OCI-LY1 (cell line): ENCODE measurements around the gene SYCE3.

Experiments
- H2AFZ ChIP-seq: fragments of 200-600 bp; sonication (generic), shearing (Covaris generic); 2 replicates; pipeline ENCODE4 v1.6.0; 2014; ENCODE audit warnings: antibody characterized with exemption, mild to moderate bottlenecking, low read length
- H3F3A ChIP-seq: fragments of 200-600 bp; sonication (generic), shearing (Covaris generic); 2 replicates; pipeline ENCODE4 v1.6.0; 2014; ENCODE audit warnings: mild to moderate bottlenecking, antibody characterized with exemption, low read length, moderate library complexity; ENCODE audit not compliant: insufficient read depth
- H3K27ac ChIP-seq: fragments of 200-600 bp; sonication (generic); 2 replicates; pipeline ENCODE4 v1.5.1; 2014; ENCODE audit warnings: low read length, mixed run types, mild to moderate bottlenecking, low read depth; ENCODE audit not compliant: poor library complexity, severe bottlenecking
- H3K27me3 ChIP-seq: fragments of 200-600 bp; sonication (generic); 2 replicates; pipeline ENCODE4 v1.6.0; 2014; ENCODE audit warnings: antibody characterized with exemption, mild to moderate bottlenecking, low read length, moderate library complexity; ENCODE audit not compliant: insufficient read depth
- H3K36me3 ChIP-seq: fragments of 200-600 bp; sonication (generic); 2 replicates; pipeline ENCODE4 v1.6.1; 2014; ENCODE audit warnings: mild to moderate bottlenecking, antibody characterized with exemption, low read length, moderate library complexity, mixed read lengths; ENCODE audit not compliant: insufficient read depth
- H3K4me1 ChIP-seq: fragments of 200-600 bp; sonication (generic); 2 replicates; pipeline ENCODE4 v1.5.1; 2014; ENCODE audit warnings: mild to moderate bottlenecking, low read length, moderate library complexity; ENCODE audit not compliant: insufficient read depth, severe bottlenecking
- H3K4me2 ChIP-seq: fragments of 200-600 bp; sonication (generic), shearing (Covaris generic); 2 replicates; pipeline ENCODE4 v1.6.1; 2014; ENCODE audit warnings: low read length
- H3K4me3 ChIP-seq: fragments of 200-600 bp; sonication (generic); 2 replicates; pipeline ENCODE4 v1.5.1; 2014; ENCODE audit warnings: low read length, low read depth, mild to moderate bottlenecking, mixed read lengths; ENCODE audit not compliant: poor library complexity, severe bottlenecking
- H3K79me2 ChIP-seq: fragments of 200-600 bp; shearing (Covaris generic); 2 replicates; pipeline ENCODE4 v1.6.1; 2016; ENCODE audit warnings: mixed run types, low read length, mixed read lengths; ENCODE audit not compliant: insufficient read depth
- H3K9ac ChIP-seq: fragments of 200-600 bp; sonication (generic), shearing (Covaris generic); 2 replicates; pipeline ENCODE4 v1.6.1; 2014; ENCODE audit warnings: mild to moderate bottlenecking, low read length, mixed read lengths
- H3K9me2 ChIP-seq: fragments of 200-600 bp; sonication (generic), shearing (Covaris generic); 2 replicates; pipeline ENCODE4 v1.6.1; 2014; ENCODE audit warnings: low read depth, mild to moderate bottlenecking, low read length, mixed read lengths
- H3K9me3 ChIP-seq: fragments of 200-600 bp; shearing (Covaris generic); 2 replicates; pipeline ENCODE4 v1.6.1; 2014; ENCODE audit warnings: low read length, mixed read lengths
- H4K20me1 ChIP-seq: fragments of 200-600 bp; sonication (generic), shearing (Covaris generic); 2 replicates; pipeline ENCODE4 v1.6.0; 2016; ENCODE audit warnings: mild to moderate bottlenecking, low read length; ENCODE audit not compliant: insufficient read depth
- EZH2 ChIP-seq: fragments of 200-600 bp; sonication (generic), shearing (Covaris generic); IDR thresholded peaks from 2 replicates; pipeline ENCODE4 v1.8.0; 2017; ENCODE audit warnings: borderline replicate concordance, mixed run types, mild to moderate bottlenecking, antibody characterized with exemption, low read length, moderate library complexity, mixed read lengths
- TF ChIP-seq, protein P1 (sequence below): fragments of 200-600 bp; sonication (generic), shearing (Covaris generic); IDR thresholded peaks from 2 replicates; pipeline ENCODE4 v1.5.1; 2017; ENCODE audit warnings: mild to moderate bottlenecking, antibody characterized with exemption, low read length, moderate library complexity, mixed read lengths

Gene SYCE3

DNA sequence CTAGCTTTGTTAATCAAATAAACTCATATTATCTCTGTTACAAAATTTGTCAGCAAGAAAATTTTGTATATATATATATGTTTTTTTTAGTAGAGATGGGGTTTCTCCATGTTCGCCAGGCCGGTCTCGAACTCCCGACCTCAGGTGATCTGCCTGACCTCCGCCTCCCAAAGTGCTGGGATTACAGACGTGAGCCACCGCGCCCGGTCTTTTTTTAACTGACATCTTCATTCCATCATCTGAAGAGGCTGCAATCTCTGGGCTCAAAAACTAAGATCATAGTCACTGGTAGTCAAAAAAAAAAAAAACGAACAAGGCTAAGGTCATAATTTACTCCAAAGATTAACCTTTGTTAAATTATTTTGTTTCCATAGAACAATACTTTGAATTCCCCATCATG lies 22.3 kb downstream of the SYCE3 start:
- Histone ChIP-seq H3K9me2 (no peaks in the 10 kb centered on the region), H3K79me2 (no peaks in the 10 kb centered on the region), H3K27me3 (no peaks in the 10 kb centered on the region), H3F3A (peaks cover 15% of the 10 kb centered on the region; the same call in 1 of the 2 replicates), H3K27ac (peak overlapping the region; percentile 97), H4K20me1 (no peaks in the 10 kb centered on the region), H3K4me2 (peak overlapping the region; percentile 51), H3K4me1 (peaks cover 56% of the 10 kb centered on the region), H2AFZ (no peak overlapping the region), H3K36me3 (no peaks in the 10 kb centered on the region), H3K4me3 (no peak overlapping the region), H3K9me3 (no peaks in the 10 kb centered on the region), H3K9ac (peak overlapping the region; percentile 51)
- TF ChIP-seq EZH2: no peak
- TF ChIP-seq, protein P1, sequence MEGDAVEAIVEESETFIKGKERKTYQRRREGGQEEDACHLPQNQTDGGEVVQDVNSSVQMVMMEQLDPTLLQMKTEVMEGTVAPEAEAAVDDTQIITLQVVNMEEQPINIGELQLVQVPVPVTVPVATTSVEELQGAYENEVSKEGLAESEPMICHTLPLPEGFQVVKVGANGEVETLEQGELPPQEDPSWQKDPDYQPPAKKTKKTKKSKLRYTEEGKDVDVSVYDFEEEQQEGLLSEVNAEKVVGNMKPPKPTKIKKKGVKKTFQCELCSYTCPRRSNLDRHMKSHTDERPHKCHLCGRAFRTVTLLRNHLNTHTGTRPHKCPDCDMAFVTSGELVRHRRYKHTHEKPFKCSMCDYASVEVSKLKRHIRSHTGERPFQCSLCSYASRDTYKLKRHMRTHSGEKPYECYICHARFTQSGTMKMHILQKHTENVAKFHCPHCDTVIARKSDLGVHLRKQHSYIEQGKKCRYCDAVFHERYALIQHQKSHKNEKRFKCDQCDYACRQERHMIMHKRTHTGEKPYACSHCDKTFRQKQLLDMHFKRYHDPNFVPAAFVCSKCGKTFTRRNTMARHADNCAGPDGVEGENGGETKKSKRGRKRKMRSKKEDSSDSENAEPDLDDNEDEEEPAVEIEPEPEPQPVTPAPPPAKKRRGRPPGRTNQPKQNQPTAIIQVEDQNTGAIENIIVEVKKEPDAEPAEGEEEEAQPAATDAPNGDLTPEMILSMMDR: no peak

GRCh38 chr22:50537765-50538164 lies 25.0 kb downstream of the SYCE3 start:
- no peaks in the 10 kb centered on the region for H3K79me2 ChIP-seq
- no peak overlapping the region for H2AFZ ChIP-seq
- no peak overlapping the region for H3K4me2 ChIP-seq
- peaks cover 15% of the 10 kb centered on the region; the same call in 1 of the 2 replicates for H3F3A ChIP-seq
- no peaks in the 10 kb centered on the region for H3K9me2 ChIP-seq
- H3K27ac ChIP-seq: peak overlapping the region; percentile 97
- peaks cover 71% of the 10 kb centered on the region for H3K4me1 ChIP-seq
- TF ChIP-seq EZH2: no peak
- TF ChIP-seq, protein P1: no peak
- no peak overlapping the region for H3K9ac ChIP-seq
- no peaks in the 10 kb centered on the region for H3K27me3 ChIP-seq
- no peaks in the 10 kb centered on the region for H3K36me3 ChIP-seq
- no peaks in the 10 kb centered on the region for H3K9me3 ChIP-seq
- H4K20me1 ChIP-seq: no peaks in the 10 kb centered on the region
- H3K4me3 ChIP-seq: no peak overlapping the region

- TF ChIP-seq EZH2: no peak
- TF ChIP-seq, protein P1: no peak
- Histone ChIP-seq H2AFZ (no peak overlapping the region), H3K9me3 (no peaks in the 10 kb centered on the region), H3K4me1 (peaks cover 71% of the 10 kb centered on the region), H3K27me3 (no peaks in the 10 kb centered on the region), H3K36me3 (no peaks in the 10 kb centered on the region), H3F3A (peaks cover 15% of the 10 kb centered on the region; the same call in 1 of the 2 replicates), H4K20me1 (no peaks in the 10 kb centered on the region), H3K79me2 (no peaks in the 10 kb centered on the region), H3K27ac (peak overlapping the region; percentile 51), H3K9ac (no peak overlapping the region), H3K4me2 (no peak overlapping the region), H3K9me2 (no peaks in the 10 kb centered on the region), H3K4me3 (no peak overlapping the region)
Observed at GRCh38 chr22:50536226-50536625, 26.5 kb downstream of the SYCE3 start.
